GM12873 (cell line): Measurements from ENCODE around the gene EIPR1.

Experiments
- TF ChIP-seq, protein P1 (sequence below): IDR thresholded peaks from 2 replicates; pipeline ENCODE4 v1.5.1; 2012; ENCODE audit warnings: low read depth, mild to moderate bottlenecking, moderate library complexity, low read length, control low read depth; ENCODE audit not compliant: insufficient read depth; ENCODE audit errors: missing control alignments

The EIPR1 gene

GRCh38 chr2:3170792-3171455 is 206.7 kb downstream of the EIPR1 start:
- TF ChIP-seq, protein P1, sequence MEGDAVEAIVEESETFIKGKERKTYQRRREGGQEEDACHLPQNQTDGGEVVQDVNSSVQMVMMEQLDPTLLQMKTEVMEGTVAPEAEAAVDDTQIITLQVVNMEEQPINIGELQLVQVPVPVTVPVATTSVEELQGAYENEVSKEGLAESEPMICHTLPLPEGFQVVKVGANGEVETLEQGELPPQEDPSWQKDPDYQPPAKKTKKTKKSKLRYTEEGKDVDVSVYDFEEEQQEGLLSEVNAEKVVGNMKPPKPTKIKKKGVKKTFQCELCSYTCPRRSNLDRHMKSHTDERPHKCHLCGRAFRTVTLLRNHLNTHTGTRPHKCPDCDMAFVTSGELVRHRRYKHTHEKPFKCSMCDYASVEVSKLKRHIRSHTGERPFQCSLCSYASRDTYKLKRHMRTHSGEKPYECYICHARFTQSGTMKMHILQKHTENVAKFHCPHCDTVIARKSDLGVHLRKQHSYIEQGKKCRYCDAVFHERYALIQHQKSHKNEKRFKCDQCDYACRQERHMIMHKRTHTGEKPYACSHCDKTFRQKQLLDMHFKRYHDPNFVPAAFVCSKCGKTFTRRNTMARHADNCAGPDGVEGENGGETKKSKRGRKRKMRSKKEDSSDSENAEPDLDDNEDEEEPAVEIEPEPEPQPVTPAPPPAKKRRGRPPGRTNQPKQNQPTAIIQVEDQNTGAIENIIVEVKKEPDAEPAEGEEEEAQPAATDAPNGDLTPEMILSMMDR = no peak

DNA sequence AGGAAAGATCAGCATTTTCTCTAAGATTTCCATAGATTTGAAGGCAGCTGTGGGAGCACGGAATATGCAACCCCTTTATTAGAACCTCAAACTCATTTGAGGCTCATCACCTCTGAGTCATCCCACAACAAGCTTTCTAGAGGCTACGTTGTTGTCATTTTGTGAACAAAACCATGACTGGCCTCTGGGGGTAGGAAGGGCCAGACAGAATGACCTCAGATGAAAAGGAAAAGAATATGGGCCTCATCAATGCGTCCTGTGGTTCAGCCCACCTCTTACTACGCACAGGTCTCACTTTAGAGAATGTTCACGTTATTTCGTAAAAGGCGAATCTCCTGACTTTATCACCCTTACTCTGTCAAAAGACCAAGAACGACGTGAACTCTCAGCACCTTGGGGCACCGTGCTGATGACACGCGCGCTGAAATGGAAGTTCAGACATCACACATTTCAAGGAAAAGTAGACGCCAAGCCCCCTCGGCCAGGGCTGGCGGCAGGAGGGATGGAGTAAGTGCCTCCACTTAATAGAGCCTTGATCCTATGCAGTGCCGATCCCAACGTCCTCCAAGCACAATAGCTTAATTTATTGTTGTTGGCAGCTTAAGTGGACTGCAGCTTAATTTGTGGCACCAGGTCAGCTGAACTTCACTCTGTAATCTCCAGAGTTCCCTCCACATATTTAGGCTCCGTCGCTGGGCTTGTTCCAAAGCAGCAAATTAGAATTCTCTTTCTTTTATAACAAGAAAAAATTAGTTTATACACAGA is 208.3 kb downstream of the EIPR1 start:
- TF ChIP-seq, protein P1 = no peak

DNA sequence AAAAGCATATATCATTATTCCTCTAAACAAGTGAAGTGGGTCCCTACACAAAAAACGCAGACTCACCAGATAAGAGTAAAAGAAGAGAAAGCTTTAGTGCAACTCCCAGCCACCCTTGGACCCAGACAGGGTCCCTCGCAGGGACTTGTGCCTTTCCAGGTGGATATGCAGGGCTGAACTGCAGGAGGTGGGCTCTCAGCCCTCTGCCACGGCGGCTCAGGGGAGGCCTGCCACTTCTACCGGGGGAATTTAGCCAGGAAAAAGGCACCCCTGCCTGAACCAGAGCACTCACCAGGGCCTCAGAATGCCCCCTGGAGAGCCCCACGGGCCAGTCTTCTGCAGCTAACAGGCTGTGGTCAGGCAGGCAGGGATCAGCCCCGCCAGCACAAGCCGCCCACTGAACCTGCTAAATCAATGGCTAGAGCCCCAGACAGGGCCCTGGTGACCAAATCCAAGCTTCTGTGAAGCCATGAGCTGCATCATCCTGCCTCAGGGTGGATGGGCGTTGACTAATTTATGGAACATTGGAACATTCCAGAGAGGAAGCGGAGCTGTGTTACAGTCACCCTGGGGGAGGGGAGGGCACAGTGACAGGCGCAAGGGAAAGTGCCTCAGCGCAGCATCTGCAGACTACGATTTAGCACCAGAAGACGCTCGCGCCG is 209.3 kb downstream of the EIPR1 start:
- TF ChIP-seq, protein P1 = no peak

- TF ChIP-seq, protein P1 = no peak
These were observed 214.2 kb downstream of the EIPR1 start for GRCh38 chr2:3163401-3163800.

GRCh38 chr2:3162442-3163077 is 215.1 kb downstream of the EIPR1 start:
- TF ChIP-seq, protein P1 = no peak

DNA sequence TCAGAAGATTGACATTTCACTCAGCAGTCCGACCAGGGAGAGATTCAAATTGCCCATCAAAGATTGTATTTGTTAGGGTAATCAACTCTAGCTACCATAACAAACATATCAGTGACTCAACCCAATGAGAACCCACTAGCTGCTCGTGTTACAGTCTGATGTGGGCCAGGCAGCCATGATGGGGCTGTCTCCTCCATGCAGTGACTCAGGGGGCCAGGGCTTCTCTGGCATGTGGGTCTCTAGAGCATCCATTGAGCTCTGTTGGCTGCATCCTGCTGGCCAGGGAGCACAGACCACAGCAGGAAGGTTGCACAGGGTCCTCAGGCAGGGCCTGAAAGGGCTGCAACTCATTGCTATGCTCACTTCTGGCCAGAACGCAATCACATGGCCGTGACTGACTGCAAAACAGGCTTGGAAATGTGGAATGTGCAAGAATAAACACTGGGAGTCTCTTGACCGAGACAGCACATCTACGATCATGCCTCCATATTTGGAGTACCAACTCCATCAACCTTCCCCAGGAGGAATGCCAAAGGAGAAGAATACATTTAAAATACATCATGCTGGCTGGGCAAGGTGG is 216.8 kb downstream of the EIPR1 start:
- TF ChIP-seq, protein P1 = no peak
